Measurements from ENCODE around the gene MGLL.

Gene MGLL

GRCh38 chr3:127788451-127788909 lies 33.8 kb downstream of the MGLL start:
- H3K4me3 ChIP-seq (ENCODE audit: low read depth, low read length): no peak overlapping the region
- DNase-seq (ENCODE audit: low read depth): no peak
- TF ChIP-seq CTCF (IDR thresholded peaks at IDR 0.05; ENCODE audit: control insufficient read depth, extremely low read depth, insufficient read depth): no peak

GRCh38 chr3:127787571-127788365 lies 34.5 kb downstream of the MGLL start:
- TF ChIP-seq CTCF (IDR thresholded peaks at IDR 0.05; ENCODE audit: control insufficient read depth, extremely low read depth, insufficient read depth): no peak
- no peak overlapping the region for H3K4me3 ChIP-seq (ENCODE audit: low read depth, low read length)
- no peak for DNase-seq (ENCODE audit: low read depth)

GRCh38 chr3:127787071-127787490 lies 35.2 kb downstream of the MGLL start:
- H3K4me3 ChIP-seq (ENCODE audit: low read depth, low read length): no peak overlapping the region
- TF ChIP-seq CTCF (IDR thresholded peaks at IDR 0.05; ENCODE audit: control insufficient read depth, extremely low read depth, insufficient read depth): no peak
- no peak for DNase-seq (ENCODE audit: low read depth)

- DNase-seq (ENCODE audit: low read depth): no peak
- H3K4me3 ChIP-seq (ENCODE audit: low read depth, low read length): no peak overlapping the region
- no peak for TF ChIP-seq CTCF (IDR thresholded peaks at IDR 0.05; ENCODE audit: control insufficient read depth, extremely low read depth, insufficient read depth)
Measured at GRCh38 chr3:127786353-127787070, 35.8 kb downstream of the MGLL start.

GRCh38 chr3:127785711-127786265 lies 36.5 kb downstream of the MGLL start:
- H3K4me3 ChIP-seq (ENCODE audit: low read depth, low read length): no peak overlapping the region
- DNase-seq (ENCODE audit: low read depth): no peak
- TF ChIP-seq CTCF (IDR thresholded peaks at IDR 0.05; ENCODE audit: control insufficient read depth, extremely low read depth, insufficient read depth): no peak

- no peak overlapping the region for H3K4me3 ChIP-seq (ENCODE audit: low read depth, low read length)
- no peak for TF ChIP-seq CTCF (IDR thresholded peaks at IDR 0.05; ENCODE audit: control insufficient read depth, extremely low read depth, insufficient read depth)
- no peak for DNase-seq (ENCODE audit: low read depth)
Measured at GRCh38 chr3:127784865-127785710, 37.2 kb downstream of the MGLL start.

Data from LNCaP clone FGC (cell line).